Kidney (tissue), 14 donors: ENCODE data around the gene TLE1. TPM values are rescaled to one million over a fixed set of nuclear protein-coding genes. Genes with fewer than 3 reads are reported as not detected.

Experiments
- DNase-seq, 5 donors: peaks; one replicate each; pipeline ENCODE4 v3.0.0-alpha.2; 2013 to 2020
- FAIRE-seq: peaks from 2 replicates; lab custom pipeline; 2012; peaks lifted over from hg19 to GRCh38; lab: Jason Lieb, UNC
- H3K27ac ChIP-seq, 2 donors: one replicate each; pipeline ENCODE4 v1.7.0; 2013; ENCODE audit warnings: low read depth in 2 of 2, low read length in 2 of 2, inconsistent platforms in 1 of 2
- H3K27me3 ChIP-seq: one replicate; pipeline ENCODE4 v1.7.1; 2013; ENCODE audit warnings: low read length, inconsistent platforms; ENCODE audit not compliant: control insufficient read depth, insufficient read depth
- H3K36me3 ChIP-seq, 3 donors: one replicate each; pipeline versions ENCODE4 v1.7.0 to v1.7.1; 2013; ENCODE audit warnings: low read length in 3 of 3, control low read depth in 1 of 3, inconsistent platforms in 1 of 3; ENCODE audit not compliant: insufficient read depth in 3 of 3, control insufficient read depth in 2 of 3
- H3K4me1 ChIP-seq, 3 donors: one replicate each; pipeline versions ENCODE4 v1.7.0 to v1.7.1; 2013; ENCODE audit warnings: low read length in 3 of 3, inconsistent platforms in 1 of 3, low read depth in 1 of 3; ENCODE audit not compliant: control insufficient read depth in 2 of 3, insufficient read depth in 2 of 3
- H3K4me3 ChIP-seq, 3 donors: one replicate each; pipeline versions ENCODE4 v1.7.0 to v1.8.1; 2013; ENCODE audit warnings: low read length in 3 of 3, control low read depth in 1 of 3, inconsistent platforms in 1 of 3
- H3K9ac ChIP-seq, 3 donors: one replicate each; pipeline versions ENCODE4 v1.7.0 to v1.7.1; 2013; ENCODE audit warnings: low read length in 3 of 3, control low read depth in 1 of 3, inconsistent platforms in 1 of 3
- H3K9me3 ChIP-seq, 3 donors: one replicate each; pipeline versions ENCODE4 v1.7.0 to v1.7.1; 2013; ENCODE audit warnings: low read length in 3 of 3, control low read depth in 1 of 3, inconsistent platforms in 1 of 3; ENCODE audit not compliant: control insufficient read depth in 2 of 3, insufficient read depth in 1 of 3
- CTCF ChIP-seq: IDR thresholded peaks from 3 replicates; pipeline ENCODE4 v1.5.1; 2012; ENCODE audit warnings: mild to moderate bottlenecking, moderate library complexity, borderline replicate concordance; ENCODE audit not compliant: insufficient read depth; ENCODE audit errors: extremely low read depth
- intact Hi-C: fragments of 100-400 bp; cut with DNase I; formaldehyde crosslinking; loops from one replicate; pipeline ENCODE4 v1.11.1; 2022
- polyA plus RNA-seq: library from polyadenylated mRNA; stranded (reverse); fragments of 350-450 nt; fragmentation: Illumina TruSeq; extraction: RNeasy Lipid Tissue Mini Kit (QIAGEN cat#74804); gene quantifications from one replicate; pipeline ENCODE4 v1.2.3, GENCODE V29; 2014; ENCODE audit warnings: low read depth, low replicate concordance; ENCODE audit not compliant: insufficient read depth
- total RNA-seq: library from RNA; stranded (reverse); fragmentation: NEBNext Ultra II Directional; extraction: Animal tissue kit (Norgen Biotek cat#: 25700); gene quantifications from one replicate; pipeline ENCODE4 v1.2.1, GENCODE V29; 2021
- donor health status: control.
- donor health status: control.
- donor health status: control.
- donor health status: control.
- donor health status: control.
- donor health status: DM: yes; HTN: yes; CAD: no.
- donor health status: Normal renal cell carcinoma (clear cell type).

TLE1 gene
- total and polyA plus RNA-seq, 2 donors from 2014 or later: 10.8 to 52.5 TPM

GRCh38 chr9:81676395-81676794, 13.0 kb downstream of the TLE1 start:
- peaks cover 0 to 5% (median 2%) of the 10 kb centered on the region in 3 donors for H3K4me1 ChIP-seq
- FAIRE-seq: no peak
- TF ChIP-seq CTCF: no peak
- H3K27ac ChIP-seq: no peak overlapping the region
- no peak overlapping the region for H3K4me3 ChIP-seq
- DNase-seq: no peak
- H3K9me3 ChIP-seq: no peaks in the 10 kb centered on the region
- intact Hi-C loops: no loop called here
- no peaks in the 10 kb centered on the region for H3K27me3 ChIP-seq
- H3K36me3 ChIP-seq: peaks cover 0 to 2% (median 0%) of the 10 kb centered on the region in 3 donors
- no peak overlapping the region for H3K9ac ChIP-seq

DNA sequence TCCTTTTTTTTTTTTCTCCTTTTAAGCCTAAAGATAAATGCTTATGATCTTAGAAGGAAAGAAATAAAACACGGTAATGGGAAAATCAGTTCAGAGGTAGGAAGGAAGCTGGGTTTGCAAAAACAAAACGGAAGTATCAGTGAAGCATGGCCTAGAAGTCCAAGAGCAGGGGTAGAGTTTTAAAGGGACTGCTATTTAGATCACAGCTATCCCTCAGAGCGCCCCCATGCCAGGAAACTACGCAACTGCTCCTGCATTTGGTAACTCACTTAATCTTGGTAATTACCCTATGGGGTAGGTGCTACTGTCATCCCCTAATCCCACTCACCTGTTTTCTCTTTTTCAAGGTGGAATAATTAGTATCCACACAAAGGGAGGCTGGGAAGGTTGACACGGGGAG, 16.0 kb downstream of the TLE1 start:
- Histone ChIP-seq H3K4me1 (peaks cover 5 to 12% (median 5%) of the 10 kb centered on the region in 3 donors), H3K9me3 (no peaks in the 10 kb centered on the region), H3K36me3 (peaks cover 0 to 2% (median 0%) of the 10 kb centered on the region in 3 donors), H3K27me3 (no peaks in the 10 kb centered on the region), H3K9ac (no peak overlapping the region), H3K27ac (no peak overlapping the region), H3K4me3 (no peak overlapping the region)
- no peak for TF ChIP-seq CTCF
- DNase-seq (no peak), FAIRE-seq (no peak)
- intact Hi-C loops: no loop called here

DNA sequence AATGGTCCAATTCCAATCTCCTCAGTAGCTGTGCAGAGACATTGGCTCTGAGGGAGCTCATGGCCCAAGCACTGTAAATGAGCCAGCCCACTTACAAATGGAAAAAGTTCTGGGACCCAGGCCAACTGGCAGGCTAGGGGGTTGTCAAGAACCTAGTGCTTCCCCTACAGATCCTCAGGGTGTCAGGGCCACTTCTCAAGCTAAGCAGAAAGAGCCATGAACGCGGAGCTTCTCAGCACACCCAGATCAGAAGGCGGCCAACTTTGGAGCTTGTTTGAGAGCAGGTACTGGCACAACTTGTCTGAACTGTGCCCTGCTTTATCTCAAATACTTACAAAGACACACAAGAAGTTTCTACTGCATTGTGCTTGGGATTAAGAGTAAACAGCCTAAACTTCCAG, 17.5 kb downstream of the TLE1 start:
- Histone ChIP-seq H3K4me3 (no peak overlapping the region), H3K27ac (no peak overlapping the region), H3K4me1 (peaks cover 5 to 12% (median 5%) of the 10 kb centered on the region in 3 donors), H3K36me3 (peaks cover 0 to 2% (median 0%) of the 10 kb centered on the region in 3 donors), H3K9me3 (no peaks in the 10 kb centered on the region), H3K9ac (no peak overlapping the region), H3K27me3 (no peaks in the 10 kb centered on the region)
- DNase-seq (peak in 2 of 5 donors; percentile 71 to 92), FAIRE-seq (no peak)
- no peak for TF ChIP-seq CTCF
- intact Hi-C loops: no loop called here

- TF ChIP-seq CTCF: no peak
- Histone ChIP-seq H3K27ac (no peak overlapping the region), H3K9ac (no peak overlapping the region), H3K9me3 (no peaks in the 10 kb centered on the region), H3K4me3 (no peak overlapping the region), H3K4me1 (peaks cover 4 to 12% (median 5%) of the 10 kb centered on the region in 3 donors), H3K27me3 (no peaks in the 10 kb centered on the region), H3K36me3 (no peaks in the 10 kb centered on the region)
- DNase-seq: no peak
- intact Hi-C loops: no loop called here
- no peak for FAIRE-seq
Observed at GRCh38 chr9:81669866-81670265, 19.5 kb downstream of the TLE1 start.
